Measurements from ENCODE around the gene NLGN1.

- TF ChIP-seq, protein P1, sequence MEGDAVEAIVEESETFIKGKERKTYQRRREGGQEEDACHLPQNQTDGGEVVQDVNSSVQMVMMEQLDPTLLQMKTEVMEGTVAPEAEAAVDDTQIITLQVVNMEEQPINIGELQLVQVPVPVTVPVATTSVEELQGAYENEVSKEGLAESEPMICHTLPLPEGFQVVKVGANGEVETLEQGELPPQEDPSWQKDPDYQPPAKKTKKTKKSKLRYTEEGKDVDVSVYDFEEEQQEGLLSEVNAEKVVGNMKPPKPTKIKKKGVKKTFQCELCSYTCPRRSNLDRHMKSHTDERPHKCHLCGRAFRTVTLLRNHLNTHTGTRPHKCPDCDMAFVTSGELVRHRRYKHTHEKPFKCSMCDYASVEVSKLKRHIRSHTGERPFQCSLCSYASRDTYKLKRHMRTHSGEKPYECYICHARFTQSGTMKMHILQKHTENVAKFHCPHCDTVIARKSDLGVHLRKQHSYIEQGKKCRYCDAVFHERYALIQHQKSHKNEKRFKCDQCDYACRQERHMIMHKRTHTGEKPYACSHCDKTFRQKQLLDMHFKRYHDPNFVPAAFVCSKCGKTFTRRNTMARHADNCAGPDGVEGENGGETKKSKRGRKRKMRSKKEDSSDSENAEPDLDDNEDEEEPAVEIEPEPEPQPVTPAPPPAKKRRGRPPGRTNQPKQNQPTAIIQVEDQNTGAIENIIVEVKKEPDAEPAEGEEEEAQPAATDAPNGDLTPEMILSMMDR (IDR thresholded peaks at IDR 0.05): no peak
- no peak for TF ChIP-seq POLR2A (IDR thresholded peaks at IDR 0.05)
Observed at GRCh38 chr3:173402656-173403055, 5.1 kb downstream of the NLGN1 start.
